Psoas muscle (tissue), 8 donors: ENCODE results near the gene WWOX. TPM values are rescaled to one million over a fixed set of nuclear protein-coding genes. Genes with fewer than 3 reads are reported as not detected.

ENCODE experiments used
- ATAC-seq, 4 donors: fragments of 200-7000 bp; cut with Tn5 transposase; one replicate each; pipeline ENCODE4 v1.9.1; 2020; ENCODE audit warnings: moderate library complexity in 3 of 4, mild to moderate bottlenecking in 2 of 4
- DNase-seq, 2 donors: peaks; one replicate each; pipeline ENCODE4 v3.0.0-alpha.2; 2020
- H3K27ac ChIP-seq: fragments of 200-600 bp; one replicate; pipeline ENCODE4 v1.8.0; 2022
- H3K27me3 ChIP-seq, 3 donors: fragments of 200-600 bp in 1 of 3; one replicate each; pipeline versions ENCODE4 v1.6.1 to v1.8.0; 2013 to 2022; ENCODE audit warnings: low read length in 2 of 3, mild to moderate bottlenecking in 2 of 3, moderate library complexity in 1 of 3; ENCODE audit not compliant: insufficient read depth in 3 of 3
- H3K36me3 ChIP-seq, 2 donors: fragments of 200-600 bp in 1 of 2; one replicate each; pipeline versions ENCODE4 v1.6.1 to v1.8.0; 2013 to 2022; ENCODE audit warnings: low read depth in 1 of 2, mild to moderate bottlenecking in 1 of 2, moderate library complexity in 1 of 2; ENCODE audit not compliant: insufficient read depth in 1 of 2
- H3K4me1 ChIP-seq: fragments of 200-600 bp; one replicate; pipeline ENCODE4 v1.8.0; 2022
- H3K4me3 ChIP-seq: fragments of 200-600 bp; one replicate; pipeline ENCODE4 v1.8.0; 2022; ENCODE audit warnings: mild to moderate bottlenecking
- H3K9me3 ChIP-seq: fragments of 200-600 bp; one replicate; pipeline ENCODE4 v1.8.0; 2022
- WGBS, 3 donors: extraction: QIAGEN DNeasy Blood & Tissue Kit; methylation state at CpG; one replicate each; pipeline versions ENCODE4 v1.1.6 to v1.1.7; 2013; 5-methylcytosine and 5-hydroxymethylcytosine counted together
- intact Hi-C, 2 donors: fragments of 100-400 bp; cut with DNase I; formaldehyde crosslinking; loops; one replicate each; pipeline versions ENCODE4 v1.11.0 to v1.14.2; 2022
- polyA plus RNA-seq, 3 donors: library from polyadenylated mRNA; stranded (reverse); fragments of 200-250 nt; gene quantifications; one replicate each; pipeline ENCODE4 v1.2.3, GENCODE V29; 2013
- total RNA-seq, 4 donors: library from RNA; stranded (reverse); fragmentation: NEBNext Ultra II Directional in 2 of 4; extraction: Animal tissue kit (Norgen Biotek cat#: 25700) in 2 of 4; gene quantifications; one replicate each; pipeline versions ENCODE4 v1.2.1 to v1.2.4, GENCODE V29; 2021 to 2023
- TF ChIP-seq, protein P1 (sequence below): fragments of 200-600 bp; IDR thresholded peaks from one replicate; pipeline ENCODE4 v1.8.0; 2022; ENCODE audit warnings: antibody characterized with exemption
- donor health status: healthy with polysubstance abuse.
- donor health status: DM: no; HTN: no; CAD: no; lungs with moderate emphysema.
- donor health status: Bipolar disorder and iron deficiency.
- donor health status: healthy.
- donor health status: DM: yes; HTN: yes; CAD: no.
- donor health status: DM: no; HTN: no; CAD: no.
- donor health status: DM: no; HTN: no; CAD: no.
- donor health status: DM: yes; HTN: yes; CAD: no.

Gene WWOX
- total and polyA plus RNA-seq, 7 donors = 3.1 to 6.6 (median 5.0) TPM

GRCh38 chr16:78252757-78253156 lies 153.3 kb downstream of the WWOX start:
- TF ChIP-seq, protein P1, sequence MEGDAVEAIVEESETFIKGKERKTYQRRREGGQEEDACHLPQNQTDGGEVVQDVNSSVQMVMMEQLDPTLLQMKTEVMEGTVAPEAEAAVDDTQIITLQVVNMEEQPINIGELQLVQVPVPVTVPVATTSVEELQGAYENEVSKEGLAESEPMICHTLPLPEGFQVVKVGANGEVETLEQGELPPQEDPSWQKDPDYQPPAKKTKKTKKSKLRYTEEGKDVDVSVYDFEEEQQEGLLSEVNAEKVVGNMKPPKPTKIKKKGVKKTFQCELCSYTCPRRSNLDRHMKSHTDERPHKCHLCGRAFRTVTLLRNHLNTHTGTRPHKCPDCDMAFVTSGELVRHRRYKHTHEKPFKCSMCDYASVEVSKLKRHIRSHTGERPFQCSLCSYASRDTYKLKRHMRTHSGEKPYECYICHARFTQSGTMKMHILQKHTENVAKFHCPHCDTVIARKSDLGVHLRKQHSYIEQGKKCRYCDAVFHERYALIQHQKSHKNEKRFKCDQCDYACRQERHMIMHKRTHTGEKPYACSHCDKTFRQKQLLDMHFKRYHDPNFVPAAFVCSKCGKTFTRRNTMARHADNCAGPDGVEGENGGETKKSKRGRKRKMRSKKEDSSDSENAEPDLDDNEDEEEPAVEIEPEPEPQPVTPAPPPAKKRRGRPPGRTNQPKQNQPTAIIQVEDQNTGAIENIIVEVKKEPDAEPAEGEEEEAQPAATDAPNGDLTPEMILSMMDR = no peak
- Histone ChIP-seq H3K4me1 (no peaks in the 10 kb centered on the region), H3K36me3 (no peaks in the 10 kb centered on the region), H3K9me3 (no peaks in the 10 kb centered on the region), H3K27ac (no peak overlapping the region), H3K27me3 (no peaks in the 10 kb centered on the region), H3K4me3 (no peak overlapping the region)
- no peak for DNase-seq
- no peak for ATAC-seq
- intact Hi-C loops = no loop called here
- WGBS, 3 donors = 96 to 97% (median 96%) methylated on average over 5 of the region's 5 CpGs

DNA sequence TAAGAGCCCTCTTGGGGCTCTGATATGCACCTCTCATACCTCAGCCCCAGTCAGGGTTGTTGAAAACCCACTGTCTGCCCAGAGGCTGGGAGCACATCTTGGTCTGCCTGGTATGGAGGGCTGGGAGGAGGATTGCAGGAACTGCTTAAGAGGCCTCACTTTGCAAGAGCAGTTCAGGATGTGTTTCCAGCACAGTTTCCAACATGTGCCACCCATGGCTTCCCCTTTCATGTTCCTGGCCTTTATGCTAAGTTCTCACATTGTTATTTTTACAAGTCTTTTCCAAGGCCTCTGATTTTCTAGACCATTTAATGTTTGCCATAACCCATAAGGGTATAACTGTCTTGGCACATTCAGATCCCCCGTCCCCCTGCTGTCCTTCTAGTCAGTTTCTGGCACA lies 155.4 kb downstream of the WWOX start:
- no peak for ATAC-seq
- TF ChIP-seq, protein P1 = no peak
- WGBS, 3 donors = 97 to 100% (median 97%) methylated on average over 1 of the region's 1 CpG

DNA sequence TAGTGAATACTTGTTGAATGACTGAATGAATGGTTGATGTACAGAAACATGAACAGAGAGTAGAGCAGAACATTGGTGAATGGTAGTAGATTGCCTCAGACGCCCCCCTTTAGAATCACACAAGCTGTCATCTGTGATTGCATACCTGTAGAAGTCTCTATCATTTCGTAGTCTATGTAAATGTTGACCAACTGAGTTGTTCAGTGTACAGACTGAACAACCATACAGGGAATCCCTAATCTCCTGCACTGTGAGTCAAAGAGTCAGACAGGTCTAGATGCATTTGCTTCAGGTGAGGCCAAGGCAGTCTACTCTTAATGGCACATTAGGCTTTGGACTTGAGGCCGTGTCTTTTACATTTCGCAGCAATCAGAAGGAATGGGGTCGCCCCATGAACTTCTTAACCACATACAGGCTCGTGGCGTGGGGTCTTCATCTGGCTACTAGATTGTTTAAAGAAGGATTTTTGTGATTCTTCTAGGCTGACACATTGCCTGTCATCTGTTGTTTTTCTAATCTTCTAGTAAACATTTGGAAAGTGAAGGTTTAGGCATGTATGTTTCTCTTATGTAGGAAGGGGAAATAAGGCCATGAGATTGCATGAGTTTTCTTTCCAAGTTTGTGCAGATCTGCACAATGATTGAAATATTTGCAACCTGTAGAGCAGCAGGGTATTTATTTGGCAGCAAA lies 157.4 kb downstream of the WWOX start:
- H3K9me3 ChIP-seq = no peaks in the 10 kb centered on the region
- no peaks in the 10 kb centered on the region for H3K36me3 ChIP-seq
- intact Hi-C loops = no loop called here
- H3K4me1 ChIP-seq = no peaks in the 10 kb centered on the region
- DNase-seq = no peak
- H3K4me3 ChIP-seq = no peak overlapping the region
- TF ChIP-seq, protein P1 = no peak
- no peak for ATAC-seq
- no peaks in the 10 kb centered on the region for H3K27me3 ChIP-seq
- WGBS, 3 donors = 89 to 94% (median 94%) methylated on average over 7 of the region's 7 CpGs
- no peak overlapping the region for H3K27ac ChIP-seq

More for the DNA sequence above, 155.4 kb downstream of the WWOX start:
- no peaks in the 10 kb centered on the region for H3K9me3 ChIP-seq
- no peaks in the 10 kb centered on the region for H3K27me3 ChIP-seq
- no peak overlapping the region for H3K27ac ChIP-seq
- intact Hi-C loops = no loop called here
- no peak for DNase-seq
- no peak overlapping the region for H3K4me3 ChIP-seq
- no peaks in the 10 kb centered on the region for H3K36me3 ChIP-seq
- no peaks in the 10 kb centered on the region for H3K4me1 ChIP-seq

- H3K27ac ChIP-seq = no peak overlapping the region
- no peaks in the 10 kb centered on the region for H3K36me3 ChIP-seq
- H3K9me3 ChIP-seq = no peaks in the 10 kb centered on the region
- no peaks in the 10 kb centered on the region for H3K4me1 ChIP-seq
- ATAC-seq (no peak), DNase-seq (no peak)
- TF ChIP-seq, protein P1 = no peak
- intact Hi-C loops = no loop called here
- WGBS, 3 donors = 73 to 82% (median 79%) methylated on average over 8 of the region's 8 CpGs
- no peak overlapping the region for H3K4me3 ChIP-seq
- no peaks in the 10 kb centered on the region for H3K27me3 ChIP-seq
Measured at GRCh38 chr16:78257376-78257728, 157.9 kb downstream of the WWOX start.
